Measurements from ENCODE around the gene HPCAL1.

DNA sequence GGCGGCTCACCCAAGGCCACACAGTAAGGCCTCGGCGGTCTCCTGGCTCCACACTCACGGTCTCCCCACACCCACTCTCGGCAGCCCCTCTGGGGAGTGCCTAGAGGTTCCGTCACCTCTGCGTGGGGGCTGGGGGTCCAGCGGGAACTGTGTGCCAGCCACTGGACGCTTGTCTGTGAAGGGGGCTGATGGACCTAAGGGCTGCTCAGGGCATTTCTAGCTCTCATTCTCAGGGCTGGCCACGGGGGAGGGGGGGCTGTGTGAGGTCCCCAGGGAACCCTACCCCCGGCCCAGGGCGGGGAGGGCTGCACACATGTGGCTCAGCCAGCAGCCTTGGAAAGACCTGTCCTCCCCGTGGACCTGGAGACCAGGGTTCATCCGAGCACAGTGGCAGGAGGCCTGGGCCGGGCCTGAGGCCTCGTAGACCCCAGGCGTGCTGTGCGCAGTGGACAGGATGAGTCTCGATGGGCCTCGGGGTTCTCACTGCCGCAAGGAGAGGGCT lies 172.6 kb downstream of the HPCAL1 start:
- TF ChIP-seq POLR2AphosphoS5 (IDR thresholded peaks at IDR 0.05; ENCODE audit: low read depth, low read length) (no peak), POLR2A (IDR thresholded peaks at IDR 0.05; ENCODE audit: low read depth, low read length) (no peak), TAF1 (IDR thresholded peaks at IDR 0.05; ENCODE audit: low read depth, low read length) (no peak), SPI1 (IDR thresholded peaks at IDR 0.05; ENCODE audit: low read depth, low read length) (no peak), PAX5 (IDR thresholded peaks at IDR 0.05; ENCODE audit: insufficient read depth, low read length, severe bottlenecking) (no peak), POU2F2 (IDR thresholded peaks at IDR 0.05; ENCODE audit: low read depth, low read length) (no peak)

Measured in GM12891 (cell line).